ENCODE data around the gene KDM3B.

DNA sequence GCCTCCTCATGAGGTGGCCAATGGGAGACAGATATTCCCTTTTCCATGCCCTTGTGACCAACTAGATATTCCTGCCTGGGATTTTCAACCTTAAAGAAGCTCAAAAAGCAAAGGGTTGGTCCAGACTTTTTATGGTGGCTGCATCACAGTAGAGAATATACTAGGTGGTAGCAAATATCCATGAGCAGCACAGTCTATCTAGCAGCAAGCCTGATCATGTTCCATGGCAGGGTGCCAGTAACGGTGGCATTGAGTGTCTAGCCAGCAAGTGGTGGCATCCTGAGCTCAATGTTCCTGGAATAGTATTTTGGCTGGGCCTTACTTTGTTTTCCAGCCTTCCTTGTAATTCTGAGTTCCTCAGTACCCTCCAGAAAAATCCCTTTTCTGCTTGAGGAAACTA is 46.7 kb upstream of the KDM3B start:
- no peak for TF ChIP-seq POLR2A (IDR thresholded peaks at IDR 0.05)
- TF ChIP-seq, protein P1, sequence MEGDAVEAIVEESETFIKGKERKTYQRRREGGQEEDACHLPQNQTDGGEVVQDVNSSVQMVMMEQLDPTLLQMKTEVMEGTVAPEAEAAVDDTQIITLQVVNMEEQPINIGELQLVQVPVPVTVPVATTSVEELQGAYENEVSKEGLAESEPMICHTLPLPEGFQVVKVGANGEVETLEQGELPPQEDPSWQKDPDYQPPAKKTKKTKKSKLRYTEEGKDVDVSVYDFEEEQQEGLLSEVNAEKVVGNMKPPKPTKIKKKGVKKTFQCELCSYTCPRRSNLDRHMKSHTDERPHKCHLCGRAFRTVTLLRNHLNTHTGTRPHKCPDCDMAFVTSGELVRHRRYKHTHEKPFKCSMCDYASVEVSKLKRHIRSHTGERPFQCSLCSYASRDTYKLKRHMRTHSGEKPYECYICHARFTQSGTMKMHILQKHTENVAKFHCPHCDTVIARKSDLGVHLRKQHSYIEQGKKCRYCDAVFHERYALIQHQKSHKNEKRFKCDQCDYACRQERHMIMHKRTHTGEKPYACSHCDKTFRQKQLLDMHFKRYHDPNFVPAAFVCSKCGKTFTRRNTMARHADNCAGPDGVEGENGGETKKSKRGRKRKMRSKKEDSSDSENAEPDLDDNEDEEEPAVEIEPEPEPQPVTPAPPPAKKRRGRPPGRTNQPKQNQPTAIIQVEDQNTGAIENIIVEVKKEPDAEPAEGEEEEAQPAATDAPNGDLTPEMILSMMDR (IDR thresholded peaks at IDR 0.05) = no peak
